Fibroblast of lung (primary cell): Measurements from ENCODE around the gene KCNH4. TPM values are rescaled to one million over a fixed set of nuclear protein-coding genes. Genes with fewer than 3 reads are reported as not detected.

Experiments
- DNase-seq, 2 donors: peaks; one replicate each; pipeline versions ENCODE4 v3.0.0 to v3.0.0-alpha.2; 2010; ENCODE audit warnings: low read depth in 2 of 2
- H2AFZ ChIP-seq: 2 replicates; pipeline ENCODE4 v1.5.1; 2012; ENCODE audit warnings: low read length, control low read depth, inconsistent platforms
- H3K27ac ChIP-seq: 2 replicates; pipeline ENCODE4 v1.5.1; 2011; ENCODE audit warnings: low read length, control low read depth; ENCODE audit not compliant: insufficient read depth
- H3K27me3 ChIP-seq: 2 replicates; pipeline ENCODE4 v1.5.1; 2011; ENCODE audit warnings: mild to moderate bottlenecking, low read length; ENCODE audit not compliant: control insufficient read depth, insufficient read depth
- H3K36me3 ChIP-seq: 2 replicates; pipeline ENCODE4 v1.5.1; 2011; ENCODE audit warnings: low read length; ENCODE audit not compliant: control insufficient read depth, insufficient read depth
- H3K4me1 ChIP-seq: 2 replicates; pipeline ENCODE4 v1.5.1; 2011; ENCODE audit warnings: low read length; ENCODE audit not compliant: control insufficient read depth, insufficient read depth; ENCODE audit errors: extremely low read depth
- H3K4me2 ChIP-seq: 2 replicates; pipeline ENCODE4 v1.5.1; 2011; ENCODE audit warnings: low read length, control low read depth; ENCODE audit not compliant: insufficient read depth; ENCODE audit errors: extremely low read depth
- H3K4me3 ChIP-seq, 4 experiments: fragments of 200-600 bp in 1 of 4; sonication (generic) in 1 of 4; replicated peaks in 1 of 4; 2 replicates each; pipeline ENCODE4 v1.5.1; 2011 to 2016; ENCODE audit warnings: low read length in 4 of 4, low read depth in 3 of 4, mild to moderate bottlenecking in 3 of 4, control low read depth in 2 of 4, inconsistent platforms in 1 of 4, mixed read lengths in 1 of 4; ENCODE audit not compliant: insufficient read depth in 1 of 4; ENCODE audit errors: control extremely low read depth in 1 of 4
- H3K79me2 ChIP-seq: 2 replicates; pipeline ENCODE4 v1.5.1; 2012; ENCODE audit warnings: mild to moderate bottlenecking, low read length, inconsistent platforms; ENCODE audit not compliant: control insufficient read depth, insufficient read depth
- H3K9ac ChIP-seq: 2 replicates; pipeline ENCODE4 v1.5.1; 2011; ENCODE audit warnings: mild to moderate bottlenecking, low read length, control low read depth; ENCODE audit not compliant: insufficient read depth
- H3K9me3 ChIP-seq: 2 replicates; pipeline ENCODE4 v1.5.1; 2012; ENCODE audit warnings: low read depth, low read length; ENCODE audit not compliant: control insufficient read depth, insufficient read depth
- H4K20me1 ChIP-seq: 2 replicates; pipeline ENCODE4 v1.5.1; 2011; ENCODE audit warnings: low read length; ENCODE audit not compliant: control insufficient read depth, insufficient read depth; ENCODE audit errors: extremely low read depth
- CTCF ChIP-seq, 2 donors: IDR thresholded peaks in 1 of 2; conservative IDR thresholded peaks in 1 of 2; 1 replicate in 1 of 2; 2 replicates in 1 of 2; pipeline ENCODE4 v1.5.1; 2011 to 2012; ENCODE audit warnings: low read length in 2 of 2, control low read depth in 1 of 2, inconsistent platforms in 1 of 2, low read depth in 1 of 2, mild to moderate bottlenecking in 1 of 2
- EZH2 ChIP-seq: IDR thresholded peaks from 2 replicates; pipeline ENCODE4 v1.5.1; 2012; ENCODE audit warnings: low read length, control low read depth, mild to moderate bottlenecking; ENCODE audit errors: missing control alignments
- polyA plus RNA-seq, 2 donors: library from polyadenylated mRNA; depleted of rRNA in 1 of 2; stranded (reverse) in 1 of 2; unstranded in 1 of 2; fragments of >200 nt; gene quantifications; 2 replicates each; pipeline ENCODE4 v1.2.1, GENCODE V29; 2011 to 2012; ENCODE audit warnings: missing spikeins in 1 of 2
- total RNA-seq: library from RNA; depleted of rRNA; stranded (reverse); fragments of >200 nt; gene quantifications from 2 replicates; pipeline ENCODE4 v1.2.1, GENCODE V29; 2014

Gene KCNH4
- total and polyA plus RNA-seq, 2 donors (not counting 1 experiment from before 2014, with no cell fraction given) = 0.03 TPM; not detected in 1

- no peaks in the 10 kb centered on the region for H3K36me3 ChIP-seq
- no peak overlapping the region for H3K4me3 ChIP-seq
- no peaks in the 10 kb centered on the region for H4K20me1 ChIP-seq
- H3K4me1 ChIP-seq = no peaks in the 10 kb centered on the region
- no peak overlapping the region for H3K9ac ChIP-seq
- DNase-seq = no peak
- TF ChIP-seq EZH2 = no peak
- TF ChIP-seq CTCF (conservative IDR thresholded peaks at IDR 0.05 in 1 of 2, IDR thresholded peaks at IDR 0.05 in 1 of 2; ENCODE audit: low read depth in 1 of 2, low read length in 2 of 2) = no peak
- no peaks in the 10 kb centered on the region for H3K9me3 ChIP-seq
- H3K4me2 ChIP-seq = no peak overlapping the region
- peaks cover 11% of the 10 kb centered on the region for H3K27me3 ChIP-seq
- no peak overlapping the region for H2AFZ ChIP-seq
- no peaks in the 10 kb centered on the region for H3K79me2 ChIP-seq
- H3K27ac ChIP-seq = no peak overlapping the region
Measured at GRCh38 chr17:42169351-42169750, 11.6 kb downstream of the KCNH4 start.

GRCh38 chr17:42167807-42168206 is 13.1 kb downstream of the KCNH4 start:
- no peak for DNase-seq
- no peak overlapping the region for H3K4me2 ChIP-seq
- H3K79me2 ChIP-seq = no peaks in the 10 kb centered on the region
- no peaks in the 10 kb centered on the region for H3K4me1 ChIP-seq
- no peak overlapping the region for H3K27ac ChIP-seq
- H3K4me3 ChIP-seq = no peak overlapping the region
- no peak overlapping the region for H3K9ac ChIP-seq
- H2AFZ ChIP-seq = no peak overlapping the region
- TF ChIP-seq CTCF (conservative IDR thresholded peaks at IDR 0.05 in 1 of 2, IDR thresholded peaks at IDR 0.05 in 1 of 2; ENCODE audit: low read depth in 1 of 2, low read length in 2 of 2) = no peak
- no peak for TF ChIP-seq EZH2
- H3K9me3 ChIP-seq = no peaks in the 10 kb centered on the region
- H3K27me3 ChIP-seq = peaks cover 10% of the 10 kb centered on the region
- no peaks in the 10 kb centered on the region for H3K36me3 ChIP-seq
- no peaks in the 10 kb centered on the region for H4K20me1 ChIP-seq

GRCh38 chr17:42166196-42166763 is 14.7 kb downstream of the KCNH4 start:
- no peaks in the 10 kb centered on the region for H3K36me3 ChIP-seq
- no peaks in the 10 kb centered on the region for H3K79me2 ChIP-seq
- no peak for TF ChIP-seq EZH2
- TF ChIP-seq CTCF (conservative IDR thresholded peaks at IDR 0.05 in 1 of 2, IDR thresholded peaks at IDR 0.05 in 1 of 2; ENCODE audit: low read depth in 1 of 2, low read length in 2 of 2) = no peak
- no peak overlapping the region for H3K4me3 ChIP-seq
- no peak overlapping the region for H3K27ac ChIP-seq
- no peaks in the 10 kb centered on the region for H3K27me3 ChIP-seq
- H3K9ac ChIP-seq = no peak overlapping the region
- no peaks in the 10 kb centered on the region for H3K9me3 ChIP-seq
- H3K4me2 ChIP-seq = no peak overlapping the region
- H3K4me1 ChIP-seq = no peaks in the 10 kb centered on the region
- H4K20me1 ChIP-seq = no peaks in the 10 kb centered on the region
- DNase-seq = no peak
- no peak overlapping the region for H2AFZ ChIP-seq
